Right lung (tissue), 5 donors: ENCODE data around the gene PDSS2. TPM values are rescaled to one million over a fixed set of nuclear protein-coding genes. Genes with fewer than 3 reads are reported as not detected.
"Not testable (repeated sequence)": the region's sequence is repeated elsewhere in the genome, so short reads cannot be mapped to it uniquely, and the experiment has no call there.

ENCODE experiments used
- DNase-seq, 2 donors: peaks; one replicate each; pipeline ENCODE4 v3.0.0-alpha.2; 2013
- polyA plus RNA-seq, 5 donors: library from polyadenylated mRNA; unstranded; fragments of 120-200 nt; gene quantifications; one replicate each; pipeline versions ENCODE4 v1.2.1 to v1.2.3, GENCODE V29; 2013; ENCODE audit warnings: inconsistent platforms in 1 of 5, low replicate concordance in 1 of 5; ENCODE audit not compliant: insufficient read length in 5 of 5, insufficient read depth in 1 of 5

Gene PDSS2
- polyA plus RNA-seq, 5 donors, result 13.6 to 17.7 (median 15.5) TPM

DNA sequence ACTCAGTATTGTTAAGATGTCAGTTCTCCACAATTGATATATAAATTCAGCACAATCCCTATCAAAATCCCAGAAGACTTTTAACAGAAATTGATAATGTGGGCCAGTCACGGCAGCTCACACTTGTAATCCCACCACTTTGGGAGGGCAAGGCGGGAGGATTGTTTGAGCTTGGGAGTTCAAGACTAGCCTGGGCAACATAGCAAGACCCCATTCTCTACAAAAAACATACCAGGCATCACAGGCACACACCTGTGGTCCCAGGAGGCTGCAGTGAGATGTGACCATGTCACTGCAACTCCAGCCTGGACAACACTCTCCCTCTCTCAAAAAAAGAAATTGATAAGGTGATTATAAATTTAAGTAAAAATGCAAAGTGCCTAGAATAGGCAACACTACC, 90.9 kb downstream of the PDSS2 start:
- no peak for DNase-seq

- not testable (repeated sequence) for DNase-seq
These were observed 95.2 kb downstream of the PDSS2 start for GRCh38 chr6:107364173-107364572.

DNA sequence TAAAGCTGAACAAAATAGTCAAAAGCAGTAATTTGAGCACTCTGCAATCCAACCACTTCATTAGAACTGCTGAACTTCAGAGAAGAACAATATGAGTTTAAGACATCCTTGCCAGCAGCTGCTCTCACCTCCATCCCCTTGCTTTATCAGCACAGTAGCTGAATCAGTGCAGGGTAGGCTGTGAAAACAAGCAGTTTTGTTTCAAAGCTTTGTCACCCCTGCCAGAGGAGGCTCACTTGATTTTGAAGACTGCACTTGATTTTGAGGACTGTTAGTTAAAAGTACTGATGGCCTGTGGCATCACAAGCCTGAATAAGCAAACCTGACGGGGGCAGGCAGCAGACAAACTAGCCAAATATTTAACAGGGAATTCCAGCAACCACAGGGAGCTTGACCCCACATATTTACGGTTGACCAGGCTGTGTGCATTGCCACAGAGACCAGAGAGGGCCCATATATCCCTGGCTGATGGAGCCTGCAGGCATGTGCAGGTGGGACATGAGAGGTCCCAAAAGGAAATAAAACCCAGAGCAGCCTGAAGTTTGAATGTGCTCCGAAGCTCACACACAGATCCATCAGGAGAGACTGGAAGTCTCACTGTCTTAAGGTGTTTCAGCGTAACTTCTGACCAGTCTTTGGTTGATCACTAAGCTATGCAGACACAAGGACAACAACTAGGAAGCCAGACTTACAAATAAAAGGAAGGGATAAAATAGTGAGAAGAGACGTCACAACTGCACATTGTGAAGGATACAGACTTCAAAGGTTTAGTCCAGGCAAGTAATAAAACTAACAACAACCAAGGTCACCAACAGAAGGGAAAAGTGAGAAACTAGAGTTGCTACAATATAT, 97.4 kb downstream of the PDSS2 start:
- no peak for DNase-seq

- no peak for DNase-seq
These were observed 98.9 kb downstream of the PDSS2 start for GRCh38 chr6:107360476-107360875.

GRCh38 chr6:107357842-107358241, 101.5 kb downstream of the PDSS2 start:
- no peak for DNase-seq

- DNase-seq, result no peak
These were observed 102.3 kb downstream of the PDSS2 start for GRCh38 chr6:107357031-107357430.

- DNase-seq, result no peak
These were observed 103.7 kb downstream of the PDSS2 start for GRCh38 chr6:107355659-107356058.

DNA sequence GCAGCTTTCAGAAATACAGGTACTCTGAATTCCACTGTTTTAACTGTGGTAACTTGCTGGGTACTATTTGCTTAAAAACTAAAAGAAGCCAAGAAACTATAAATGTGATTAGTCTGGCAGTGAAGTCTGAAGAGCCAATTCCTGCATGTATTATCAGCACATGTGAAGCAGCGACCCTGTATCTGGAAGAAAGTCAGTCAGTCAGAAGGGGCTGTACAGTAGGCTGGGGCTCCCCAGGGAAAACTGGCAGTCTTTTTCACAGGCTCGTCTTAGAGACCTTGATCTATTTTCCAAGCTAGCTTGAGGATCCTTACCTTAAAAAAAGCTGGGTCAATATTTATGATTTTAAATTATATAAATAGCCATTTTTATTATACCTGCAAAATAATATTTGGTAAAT, 104.9 kb downstream of the PDSS2 start:
- DNase-seq, result peak; percentile 8 to 10

GRCh38 chr6:107353773-107354382, 105.5 kb downstream of the PDSS2 start:
- DNase-seq, result peak; percentile 35 to 39

DNA sequence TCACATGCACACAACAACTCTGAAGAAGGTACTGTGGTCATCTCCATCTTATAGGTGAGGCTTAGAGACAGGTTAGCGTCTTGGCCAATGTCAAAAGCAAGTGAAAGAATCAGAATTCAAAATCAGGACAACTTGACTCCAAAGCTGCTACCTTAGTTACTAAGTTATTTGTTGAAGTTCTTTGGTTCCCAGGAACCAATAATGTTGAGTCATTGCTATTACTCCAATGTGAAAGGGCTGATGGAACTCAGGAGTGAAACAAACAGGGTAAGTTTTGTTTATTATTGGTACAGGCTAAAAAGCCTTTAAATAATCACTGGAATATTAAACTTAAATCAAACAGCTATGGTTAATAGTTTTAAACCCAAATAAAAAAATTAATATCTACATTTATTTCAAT, 111.1 kb downstream of the PDSS2 start:
- DNase-seq, result no peak

GRCh38 chr6:107345393-107345792, 114.0 kb downstream of the PDSS2 start:
- DNase-seq, result no peak

DNA sequence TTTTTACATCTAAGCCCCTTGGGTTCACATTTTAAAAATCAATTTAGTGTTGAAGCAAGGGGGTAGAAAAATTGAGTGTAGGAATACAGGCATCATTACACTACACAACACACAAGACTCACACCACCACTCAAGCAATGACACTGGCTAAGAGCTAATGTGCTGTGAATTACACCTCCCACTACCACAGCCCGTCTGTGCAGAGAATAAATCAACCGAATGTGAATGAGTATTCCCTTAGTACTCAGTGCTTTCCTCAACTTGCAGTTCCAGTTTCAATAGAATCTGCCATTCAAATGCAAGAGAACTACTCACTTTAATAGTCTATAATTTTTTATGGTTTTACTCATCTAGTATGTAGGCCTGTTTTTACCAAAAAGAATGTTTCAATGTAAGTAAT, 114.4 kb downstream of the PDSS2 start:
- no peak for DNase-seq

GRCh38 chr6:107344383-107344782, 115.0 kb downstream of the PDSS2 start:
- no peak for DNase-seq

GRCh38 chr6:107342144-107342543, 117.2 kb downstream of the PDSS2 start:
- no peak for DNase-seq

DNA sequence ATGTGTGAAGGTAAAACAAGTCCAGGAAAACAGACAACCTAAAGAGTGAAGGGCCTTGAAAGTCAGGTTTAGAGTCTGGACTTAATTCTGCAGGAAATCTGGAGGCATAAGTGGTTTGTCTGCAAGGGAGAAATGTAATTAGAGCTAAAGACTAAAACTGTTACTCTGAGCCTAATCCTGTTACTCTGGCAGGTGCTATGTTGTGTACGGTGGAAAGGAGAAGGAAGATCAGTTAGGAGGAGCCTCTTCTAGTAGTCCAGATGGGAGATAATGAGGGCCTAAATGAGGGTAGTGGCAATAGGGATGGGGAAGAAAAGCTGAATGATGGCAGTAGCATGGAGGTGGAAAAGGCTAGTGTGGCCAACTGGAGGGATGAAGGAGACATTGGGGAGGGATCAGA, 118.5 kb downstream of the PDSS2 start:
- DNase-seq, result no peak

- DNase-seq, result no peak
These were observed 122.1 kb downstream of the PDSS2 start for GRCh38 chr6:107337191-107337741.

GRCh38 chr6:107334026-107334425, 125.3 kb downstream of the PDSS2 start:
- DNase-seq, result no peak

- no peak for DNase-seq
These were observed 125.9 kb downstream of the PDSS2 start for GRCh38 chr6:107333491-107333890.

- DNase-seq, result no peak
These were observed 127.7 kb downstream of the PDSS2 start for GRCh38 chr6:107331409-107332386.

DNA sequence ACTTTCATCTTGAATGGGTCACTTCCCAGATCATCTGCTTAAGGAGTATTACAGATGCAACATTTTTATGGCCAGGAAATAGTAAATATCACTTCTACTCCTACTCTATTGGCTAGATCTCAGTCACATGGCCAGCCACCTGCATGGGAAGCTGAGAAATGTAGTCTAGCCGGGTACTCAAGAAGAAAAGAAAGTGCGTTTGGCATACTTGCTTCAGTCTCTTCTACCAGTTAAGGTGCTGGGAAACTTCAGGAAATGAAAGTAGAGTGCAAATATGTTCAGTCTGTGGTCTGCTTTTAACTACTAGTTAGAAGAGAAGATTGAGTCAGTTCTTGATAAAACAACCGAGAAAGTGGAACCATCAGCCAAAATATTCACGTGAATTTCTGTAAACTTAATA, 129.2 kb downstream of the PDSS2 start:
- peak in 1 of 2 donors; percentile 43 for DNase-seq

DNA sequence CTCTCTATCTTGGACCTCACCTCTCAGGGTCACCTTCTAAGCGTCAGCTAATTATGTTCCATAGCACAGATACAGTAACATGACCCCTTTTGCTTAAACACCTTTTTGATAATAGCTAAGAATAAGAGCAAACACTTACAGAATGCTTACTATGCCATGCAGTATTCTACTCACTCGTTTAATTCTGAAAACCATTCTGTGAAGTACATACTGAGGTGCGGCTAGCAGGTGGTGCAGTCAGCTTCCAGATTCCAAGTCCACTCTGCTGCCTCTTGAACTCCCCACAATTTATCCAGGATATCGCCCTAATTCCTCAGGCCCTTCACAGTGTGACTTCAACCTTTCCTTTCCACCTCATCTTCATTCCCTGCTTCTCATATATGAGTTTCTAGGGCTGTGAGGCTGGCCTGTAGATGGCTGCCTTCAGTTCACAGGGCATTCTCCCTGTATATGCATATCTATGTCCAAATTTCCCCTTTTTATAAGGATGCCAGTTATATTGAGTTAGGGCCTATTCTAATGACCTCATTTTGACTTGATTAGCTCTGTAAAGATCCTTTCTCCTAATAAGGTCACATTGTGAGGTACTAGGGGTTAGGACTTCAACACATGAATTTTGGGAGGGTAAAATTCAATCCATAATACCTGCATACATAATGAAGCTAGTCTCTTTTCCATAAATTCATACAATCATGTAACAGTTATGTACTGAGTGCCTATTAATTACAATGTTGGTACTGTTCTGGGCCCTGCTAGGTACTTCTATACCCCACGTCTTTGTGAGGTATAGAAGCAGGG, 130.1 kb downstream of the PDSS2 start:
- DNase-seq, result no peak
